ENCODE results near the gene GRIFIN. TPM values are rescaled to one million over a fixed set of nuclear protein-coding genes. Genes with fewer than 3 reads are reported as not detected.

Gene GRIFIN
- total RNA-seq, 1 donor from 2014 or later, result not detected

DNA sequence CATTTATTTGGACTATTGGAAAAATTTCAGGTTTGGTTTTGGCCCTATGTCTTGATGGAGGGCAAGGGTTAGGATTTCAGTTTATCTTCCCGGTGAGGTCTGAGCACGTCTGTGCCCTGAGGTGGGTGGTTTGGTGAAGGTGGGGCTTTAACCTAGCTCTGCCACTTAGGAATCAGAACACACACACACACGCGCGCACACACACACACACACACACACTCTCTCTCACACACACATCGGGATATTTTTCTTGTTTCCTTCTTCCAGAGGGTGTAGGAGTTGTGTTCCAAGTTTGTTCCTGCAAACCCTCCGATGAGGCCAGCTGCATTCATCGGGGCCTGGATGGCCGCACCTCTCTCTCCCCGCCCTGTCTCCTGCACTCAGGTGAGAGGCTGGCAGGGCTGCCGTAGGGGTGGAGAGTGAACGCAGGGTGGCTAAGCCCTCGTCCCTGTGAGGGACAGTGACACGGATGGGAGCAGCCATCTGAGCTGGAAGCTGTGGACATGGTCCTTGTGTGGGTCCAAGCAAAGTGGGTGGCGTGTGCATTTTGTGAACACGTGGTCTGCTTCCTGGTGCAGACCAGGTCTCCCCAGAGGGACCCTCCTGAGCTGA lies 38.6 kb downstream of the GRIFIN start:
- Mint-ChIP-seq H3K36me3 (ENCODE audit: low read depth, unreplicated experiment) (peaks cover 30% of the 10 kb centered on the region), H3K4me1 (ENCODE audit: unreplicated experiment) (peaks cover 6% of the 10 kb centered on the region), H3K27me3 (ENCODE audit: unreplicated experiment) (no peaks in the 10 kb centered on the region), H3K4me3 (ENCODE audit: unreplicated experiment) (peak overlapping the region; percentile 17), H3K9me3 (ENCODE audit: unreplicated experiment) (no peaks in the 10 kb centered on the region), H3K27ac (ENCODE audit: unreplicated experiment) (no peak overlapping the region)
- DNase-seq (ENCODE audit: low spot score), result no peak
- TF ChIP-seq CTCF (IDR thresholded peaks at IDR 0.05; ENCODE audit: unreplicated experiment), result no peak

DNA sequence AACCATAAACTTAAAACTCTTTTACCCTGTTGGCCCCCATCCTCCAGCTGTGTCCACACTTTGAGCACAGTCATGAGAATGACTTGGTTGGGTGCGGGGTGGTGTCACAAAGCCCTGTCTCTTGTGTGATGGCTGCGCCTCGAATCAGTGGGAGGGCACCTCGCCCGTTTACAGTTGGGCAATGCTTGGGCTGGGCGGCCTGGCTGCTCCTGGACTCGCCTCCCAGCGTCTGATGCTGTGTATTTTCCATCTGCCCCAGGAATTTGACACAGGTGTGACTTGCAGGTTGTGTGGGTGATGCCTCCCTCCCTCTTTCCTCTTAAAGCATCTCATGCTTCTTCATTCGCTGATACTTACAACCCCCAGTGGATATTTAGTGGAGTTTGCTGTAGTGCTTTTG lies 39.1 kb downstream of the GRIFIN start:
- no peak for DNase-seq (ENCODE audit: low spot score)
- TF ChIP-seq CTCF (IDR thresholded peaks at IDR 0.05; ENCODE audit: unreplicated experiment), result no peak
- peaks cover 6% of the 10 kb centered on the region for H3K4me1 Mint-ChIP-seq (ENCODE audit: unreplicated experiment)
- peaks cover 30% of the 10 kb centered on the region for H3K36me3 Mint-ChIP-seq (ENCODE audit: low read depth, unreplicated experiment)
- H3K27ac Mint-ChIP-seq (ENCODE audit: unreplicated experiment), result no peak overlapping the region
- H3K9me3 Mint-ChIP-seq (ENCODE audit: unreplicated experiment), result no peaks in the 10 kb centered on the region
- no peaks in the 10 kb centered on the region for H3K27me3 Mint-ChIP-seq (ENCODE audit: unreplicated experiment)
- H3K4me3 Mint-ChIP-seq (ENCODE audit: unreplicated experiment), result peak overlapping the region; percentile 17

GRCh38 chr7:2436341-2437104 lies 39.7 kb downstream of the GRIFIN start:
- Mint-ChIP-seq H3K36me3 (ENCODE audit: low read depth, unreplicated experiment) (peaks cover 30% of the 10 kb centered on the region), H3K4me3 (ENCODE audit: unreplicated experiment) (no peak overlapping the region), H3K27ac (ENCODE audit: unreplicated experiment) (peak overlapping the region; percentile 66), H3K9me3 (ENCODE audit: unreplicated experiment) (no peaks in the 10 kb centered on the region), H3K27me3 (ENCODE audit: unreplicated experiment) (no peaks in the 10 kb centered on the region), H3K4me1 (ENCODE audit: unreplicated experiment) (peaks cover 6% of the 10 kb centered on the region)
- DNase-seq (ENCODE audit: low spot score), result no peak
- no peak for TF ChIP-seq CTCF (IDR thresholded peaks at IDR 0.05; ENCODE audit: unreplicated experiment)

DNA sequence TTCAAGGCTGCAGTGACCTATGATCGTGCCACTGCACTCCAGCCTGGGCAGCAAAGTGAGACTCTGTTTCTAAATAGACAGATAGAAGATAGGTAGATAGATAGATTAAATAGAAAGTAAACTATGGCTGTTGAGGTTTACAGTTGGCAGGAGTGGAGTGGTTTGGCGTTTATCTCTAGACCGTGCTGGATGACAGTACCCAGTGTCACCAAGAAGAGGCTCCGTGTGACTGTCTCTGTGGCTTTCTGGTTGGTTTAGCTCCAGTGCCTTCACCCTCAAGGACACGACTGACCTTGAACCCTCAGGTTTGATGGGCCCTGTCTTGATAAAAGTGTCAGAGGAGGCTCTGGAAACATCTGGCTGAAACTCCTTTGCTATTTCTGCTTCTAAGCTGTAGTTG lies 41.1 kb downstream of the GRIFIN start:
- Mint-ChIP-seq H3K27ac (ENCODE audit: unreplicated experiment) (no peak overlapping the region), H3K36me3 (ENCODE audit: low read depth, unreplicated experiment) (peaks cover 30% of the 10 kb centered on the region), H3K4me3 (ENCODE audit: unreplicated experiment) (no peak overlapping the region), H3K4me1 (ENCODE audit: unreplicated experiment) (peaks cover 6% of the 10 kb centered on the region), H3K27me3 (ENCODE audit: unreplicated experiment) (peaks cover 2% of the 10 kb centered on the region), H3K9me3 (ENCODE audit: unreplicated experiment) (no peaks in the 10 kb centered on the region)
- no peak for DNase-seq (ENCODE audit: low spot score)
- TF ChIP-seq CTCF (IDR thresholded peaks at IDR 0.05; ENCODE audit: unreplicated experiment), result no peak
